Lung (tissue), 12 donors: ENCODE results near the gene GCNT2. TPM values are rescaled to one million over a fixed set of nuclear protein-coding genes. Genes with fewer than 3 reads are reported as not detected.
"Not testable (repeated sequence)": the region's sequence is repeated elsewhere in the genome, so short reads cannot be mapped to it uniquely, and the experiment has no call there.

Experiments used
- ATAC-seq: fragments of 200-7000 bp; cut with Tn5 transposase; one replicate; pipeline ENCODE4 v1.9.1; 2020; ENCODE audit warnings: moderate number of reproducible peaks; ENCODE audit not compliant: insufficient read depth, low FRiP score
- DNase-seq, 3 donors: peaks; one replicate each; pipeline ENCODE4 v3.0.0-alpha.2; 2013 to 2017
- H3K27ac ChIP-seq, 2 donors: one replicate each; pipeline ENCODE4 v1.5.1; 2013; ENCODE audit warnings: mild to moderate bottlenecking in 2 of 2, moderate library complexity in 2 of 2, control low read depth in 1 of 2, inconsistent platforms in 1 of 2, low read depth in 1 of 2, low read length in 1 of 2
- H3K27me3 ChIP-seq, 3 donors: one replicate each; pipeline ENCODE4 v1.5.1; 2013; ENCODE audit warnings: low read length in 2 of 3; ENCODE audit not compliant: control insufficient read depth in 3 of 3, insufficient read depth in 3 of 3
- H3K36me3 ChIP-seq, 4 donors: one replicate each; pipeline ENCODE4 v1.5.1; 2013; ENCODE audit warnings: low read length in 4 of 4, mild to moderate bottlenecking in 1 of 4, moderate library complexity in 1 of 4; ENCODE audit not compliant: control insufficient read depth in 4 of 4, insufficient read depth in 4 of 4
- H3K4me1 ChIP-seq, 5 donors: one replicate each; pipeline ENCODE4 v1.5.1; 2013; ENCODE audit warnings: low read length in 5 of 5, mild to moderate bottlenecking in 2 of 5, moderate library complexity in 1 of 5; ENCODE audit not compliant: control insufficient read depth in 5 of 5, insufficient read depth in 5 of 5
- H3K4me3 ChIP-seq: one replicate; pipeline ENCODE4 v1.5.1; 2013; ENCODE audit warnings: mild to moderate bottlenecking, control low read depth, moderate library complexity
- H3K9ac ChIP-seq, 2 donors: one replicate each; pipeline ENCODE4 v1.5.1; 2013; ENCODE audit warnings: low read length in 2 of 2, control low read depth in 1 of 2; ENCODE audit not compliant: insufficient read depth in 1 of 2
- H3K9me3 ChIP-seq, 4 donors: one replicate each; pipeline ENCODE4 v1.5.1; 2013; ENCODE audit warnings: low read length in 3 of 4, mild to moderate bottlenecking in 1 of 4, moderate library complexity in 1 of 4; ENCODE audit not compliant: control insufficient read depth in 4 of 4, insufficient read depth in 3 of 4
- WGBS, 2 donors: extraction: QIAGEN DNeasy Blood & Tissue Kit; methylation state at CpG; one replicate each; pipeline ENCODE4 v1.1.7; 2013; 5-methylcytosine and 5-hydroxymethylcytosine counted together
- polyA plus RNA-seq, 2 donors: library from polyadenylated mRNA; stranded (reverse); fragments of 200-250 nt; gene quantifications; one replicate each; pipeline ENCODE4 v1.2.1, GENCODE V29; 2013
- total RNA-seq, 2 donors: library from RNA; depleted of rRNA in 1 of 2; stranded (reverse); fragments of >200 nt in 1 of 2; gene quantifications; one replicate each; pipeline ENCODE4 v1.2.1, GENCODE V29; 2014 to 2021
- TF ChIP-seq, protein P1 (sequence below): IDR thresholded peaks from 2 replicates; pipeline ENCODE4 v1.5.1; 2012; ENCODE audit warnings: mild to moderate bottlenecking; ENCODE audit errors: control extremely low read depth, extremely low read depth
- donor health status: control.
- donor health status: control.
- donor health status: Bipolar disorder and iron deficiency.
- donor health status: healthy.
- donor health status: DM: yes; HTN: yes; CAD: no.

Gene GCNT2
- total and polyA plus RNA-seq, 4 donors = 7.8 to 57.4 (median 15.7) TPM

DNA sequence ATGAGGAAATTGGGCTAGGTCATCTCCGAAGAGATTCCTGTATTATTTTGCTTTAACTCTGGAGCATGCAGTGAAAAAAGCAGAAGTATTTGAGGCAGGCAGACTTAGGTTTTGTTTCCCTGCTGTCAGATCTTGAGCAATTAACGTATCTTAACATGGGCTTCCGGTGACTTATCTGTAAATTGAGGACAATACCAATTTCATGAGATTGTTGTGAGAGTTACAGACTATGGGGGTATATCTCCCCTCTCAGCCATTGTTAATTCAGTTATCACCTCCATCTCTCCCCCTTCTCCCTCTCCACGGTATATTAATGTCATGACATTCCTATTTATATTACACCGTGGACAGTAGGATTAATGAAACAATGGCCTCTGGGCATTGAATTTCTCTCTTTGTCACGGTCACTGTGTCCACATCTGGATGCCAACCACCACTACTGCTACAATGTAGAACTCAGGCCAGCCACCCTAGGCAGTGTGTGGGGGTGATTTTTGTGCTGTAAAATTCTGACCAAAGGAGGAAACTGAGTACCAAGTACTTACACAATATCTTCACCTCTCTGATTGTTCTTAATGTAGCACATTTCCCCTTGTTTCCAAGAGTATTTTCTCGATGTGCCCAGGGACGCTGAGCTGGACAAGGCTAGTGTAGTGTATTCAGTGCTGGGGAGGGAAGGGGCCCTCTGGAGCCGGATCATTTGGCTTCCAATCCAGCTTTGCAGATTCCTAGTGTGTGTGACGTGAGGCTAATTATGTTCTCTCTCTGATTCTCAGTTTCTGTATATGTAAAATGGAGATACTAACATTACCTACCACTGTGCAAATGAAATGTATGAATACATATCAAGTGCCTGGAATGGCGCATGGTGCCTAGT is 77.2 kb downstream of the GCNT2 start:
- Histone ChIP-seq H3K9ac (no peak overlapping the region), H3K27ac (peak overlapping the region in 1 of 2 donors; percentile 33), H3K9me3 (no peaks in the 10 kb centered on the region), H3K27me3 (no peaks in the 10 kb centered on the region), H3K4me3 (no peak overlapping the region), H3K36me3 (no peaks in the 10 kb centered on the region), H3K4me1 (peaks cover 0 to 10% (median 0%) of the 10 kb centered on the region in 5 donors)
- 41 to 60% methylated on average over 11 of the region's 11 CpGs for WGBS, 2 donors
- no peak for DNase-seq
- TF ChIP-seq, protein P1, sequence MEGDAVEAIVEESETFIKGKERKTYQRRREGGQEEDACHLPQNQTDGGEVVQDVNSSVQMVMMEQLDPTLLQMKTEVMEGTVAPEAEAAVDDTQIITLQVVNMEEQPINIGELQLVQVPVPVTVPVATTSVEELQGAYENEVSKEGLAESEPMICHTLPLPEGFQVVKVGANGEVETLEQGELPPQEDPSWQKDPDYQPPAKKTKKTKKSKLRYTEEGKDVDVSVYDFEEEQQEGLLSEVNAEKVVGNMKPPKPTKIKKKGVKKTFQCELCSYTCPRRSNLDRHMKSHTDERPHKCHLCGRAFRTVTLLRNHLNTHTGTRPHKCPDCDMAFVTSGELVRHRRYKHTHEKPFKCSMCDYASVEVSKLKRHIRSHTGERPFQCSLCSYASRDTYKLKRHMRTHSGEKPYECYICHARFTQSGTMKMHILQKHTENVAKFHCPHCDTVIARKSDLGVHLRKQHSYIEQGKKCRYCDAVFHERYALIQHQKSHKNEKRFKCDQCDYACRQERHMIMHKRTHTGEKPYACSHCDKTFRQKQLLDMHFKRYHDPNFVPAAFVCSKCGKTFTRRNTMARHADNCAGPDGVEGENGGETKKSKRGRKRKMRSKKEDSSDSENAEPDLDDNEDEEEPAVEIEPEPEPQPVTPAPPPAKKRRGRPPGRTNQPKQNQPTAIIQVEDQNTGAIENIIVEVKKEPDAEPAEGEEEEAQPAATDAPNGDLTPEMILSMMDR = no peak
- no peak for ATAC-seq

DNA sequence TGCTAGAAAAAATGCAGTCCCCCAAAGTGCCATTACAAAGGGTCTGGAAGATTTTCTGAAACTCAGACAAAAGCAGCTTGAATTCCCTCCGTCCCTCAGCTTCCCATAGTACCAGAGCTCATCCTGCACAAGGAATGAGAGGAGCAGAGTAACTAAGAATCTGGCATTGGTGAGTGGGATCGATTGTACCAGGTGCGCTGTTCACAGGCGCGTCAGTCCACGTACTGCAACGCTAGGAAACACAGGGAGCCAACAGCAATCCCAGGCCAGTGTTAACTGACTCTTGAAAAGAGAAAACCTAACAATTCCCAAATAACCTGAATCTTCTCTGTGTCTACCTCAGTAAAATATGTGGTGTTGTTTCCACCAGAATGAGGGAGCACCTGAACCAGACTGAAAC is 77.9 kb downstream of the GCNT2 start:
- no peak overlapping the region for H3K9ac ChIP-seq
- TF ChIP-seq, protein P1 = no peak
- WGBS, 2 donors = 94 to 97% methylated on average over 7 of the region's 7 CpGs
- ATAC-seq (no peak), DNase-seq (no peak)
- H3K4me3 ChIP-seq = no peak overlapping the region
- H3K9me3 ChIP-seq = no peaks in the 10 kb centered on the region
- no peaks in the 10 kb centered on the region for H3K27me3 ChIP-seq
- no peaks in the 10 kb centered on the region for H3K36me3 ChIP-seq
- peaks cover 0 to 10% (median 0%) of the 10 kb centered on the region in 5 donors for H3K4me1 ChIP-seq
- no peak overlapping the region for H3K27ac ChIP-seq

DNA sequence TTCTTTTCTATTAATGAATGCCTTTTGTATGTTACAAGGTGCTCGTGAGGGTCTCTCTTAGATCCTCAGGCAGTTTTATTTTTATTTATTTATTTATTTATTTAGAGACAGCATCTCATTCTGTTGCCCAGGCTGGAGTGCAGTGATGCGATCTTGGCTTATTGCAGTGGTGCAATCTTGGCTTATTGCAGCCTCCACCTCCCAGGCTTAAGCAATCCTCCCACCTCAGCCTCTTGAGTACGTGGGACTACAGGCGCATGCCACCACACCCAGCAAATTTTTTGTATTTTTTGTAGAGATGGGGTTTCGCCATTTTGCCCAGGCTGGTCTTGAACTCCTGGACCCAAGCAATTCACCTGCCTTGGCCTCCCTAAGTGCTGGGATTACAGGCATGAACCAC is 79.5 kb downstream of the GCNT2 start:
- H3K9me3 ChIP-seq, H3K4me3 ChIP-seq, H3K27ac ChIP-seq, H3K9ac ChIP-seq, H3K36me3 ChIP-seq, H3K27me3 ChIP-seq, ATAC-seq, H3K4me1 ChIP-seq, DNase-seq: not testable (repeated sequence)
- 65 to 83% methylated on average over 5 of the region's 5 CpGs for WGBS, 2 donors

DNA sequence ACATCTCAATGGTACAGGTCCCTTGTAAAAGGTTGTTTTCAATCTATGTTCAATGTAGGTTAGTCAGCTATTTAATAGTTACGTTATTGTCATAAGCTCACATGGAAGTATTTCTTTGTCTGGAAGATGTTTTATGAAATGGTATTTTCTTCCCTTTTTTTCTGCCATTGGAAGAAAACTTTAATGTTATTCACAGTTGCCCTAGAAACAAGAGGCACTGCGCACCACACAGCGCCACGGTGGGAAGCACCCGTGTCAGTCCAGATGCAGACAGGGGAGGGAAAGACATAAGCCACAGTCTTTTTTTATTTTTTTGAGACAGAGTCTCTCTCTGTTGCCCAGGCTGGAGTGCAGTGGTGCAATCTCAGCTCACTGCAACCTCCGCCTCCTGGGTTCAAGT is 82.1 kb downstream of the GCNT2 start:
- 72 to 81% methylated on average over 6 of the region's 6 CpGs for WGBS, 2 donors
- Histone ChIP-seq H3K4me1 (peaks cover 0 to 6% (median 0%) of the 10 kb centered on the region in 5 donors), H3K9me3 (no peaks in the 10 kb centered on the region), H3K36me3 (no peaks in the 10 kb centered on the region), H3K4me3 (no peak overlapping the region), H3K27ac (no peak overlapping the region), H3K27me3 (no peaks in the 10 kb centered on the region), H3K9ac (no peak overlapping the region)
- TF ChIP-seq, protein P1 = no peak
- DNase-seq (no peak), ATAC-seq (no peak)
